HepG2 (cell line): ENCODE results near the gene MAEA. TPM values are rescaled to one million over a fixed set of nuclear protein-coding genes. Genes with fewer than 3 reads are reported as not detected.
A peak's percentile ranks its signal among the peaks of the same experiment; 100 is the strongest.

Experiments
- CAMTA2 ChIP-seq: sonication (generic); formaldehyde crosslinking; IDR thresholded peaks from 2 replicates; pipeline ENCODE4 v1.4.0; 2020; ENCODE audit warnings: mild to moderate bottlenecking, missing genetic modification reagents, borderline replicate concordance
- ISL2 ChIP-seq: sonication (generic); formaldehyde crosslinking; IDR thresholded peaks from 2 replicates; pipeline ENCODE4 v1.5.0; 2020; ENCODE audit warnings: missing genetic modification reagents
- KMT2A ChIP-seq: sonication (generic); formaldehyde crosslinking; IDR thresholded peaks from 2 replicates; pipeline ENCODE4 v1.4.0; 2020; ENCODE audit warnings: missing genetic modification reagents
- MNT ChIP-seq: fragments of 450-650 bp; IDR thresholded peaks from 2 replicates; pipeline ENCODE4 v1.6.1; 2016
- MYC ChIP-seq: sonication (generic); formaldehyde crosslinking; IDR thresholded peaks from 2 replicates; pipeline ENCODE4 v1.9.0; 2021; ENCODE audit warnings: missing genetic modification reagents, borderline replicate concordance
- NFRKB ChIP-seq: fragments of 450-650 bp; IDR thresholded peaks from 2 replicates; pipeline ENCODE4 v1.6.1; 2017
- ZFY ChIP-seq: sonication (generic); formaldehyde crosslinking; IDR thresholded peaks from 2 replicates; pipeline ENCODE4 v1.4.0; 2020; ENCODE audit warnings: missing genetic modification reagents
- ZNF136 ChIP-seq: sonication (generic); formaldehyde crosslinking; IDR thresholded peaks from 2 replicates; pipeline ENCODE4 v1.8.1; 2022; ENCODE audit warnings: low read depth, mild to moderate bottlenecking, moderate library complexity, missing genetic modification reagents
- ZNF326 ChIP-seq: sonication (generic); formaldehyde crosslinking; IDR thresholded peaks from 2 replicates; pipeline ENCODE4 v1.4.0; 2020; ENCODE audit warnings: missing genetic modification reagents, borderline replicate concordance
- ZNF335 ChIP-seq: sonication (generic); formaldehyde crosslinking; IDR thresholded peaks from 2 replicates; pipeline ENCODE4 v1.4.0; 2020; ENCODE audit warnings: missing genetic modification reagents
- ZNF441 ChIP-seq: sonication (generic); formaldehyde crosslinking; IDR thresholded peaks from 2 replicates; pipeline ENCODE4 v1.7.0; 2021; ENCODE audit warnings: missing genetic modification reagents, borderline replicate concordance
- polyA plus RNA-seq, 8 experiments: library from polyadenylated mRNA; depleted of rRNA in 3 of 8; stranded (reverse) in 7 of 8; unstranded in 1 of 8; fragments of >200 nt; fragmentation: Illumina TruSeq in 4 of 8; extraction: Trizol in 4 of 8; gene quantifications; 2 replicates each; pipeline versions ENCODE4 v1.2.1 to v1.2.3, GENCODE V29; 2011 to 2016; ENCODE audit warnings: low read depth in 4 of 8, missing spikeins in 1 of 8, mixed read lengths in 1 of 8; ENCODE audit not compliant: insufficient read depth in 1 of 8
- total RNA-seq, 5 experiments: library from RNA; depleted of rRNA; stranded (reverse); fragments of >200 nt; fragmentation: Illumina TruSeq; extraction: Trizol; gene quantifications; 2 replicates each; pipeline ENCODE4 v1.2.3, GENCODE V29; 2016; ENCODE audit warnings: low read depth in 1 of 5
- TF ChIP-seq, protein P1 (sequence below), 2 experiments: sonication (generic) in 1 of 2; formaldehyde crosslinking in 1 of 2; IDR thresholded peaks; 2 replicates each; pipeline versions ENCODE4 v1.6.1 to v1.9.0; 2014 to 2022; ENCODE audit warnings: antibody characterized with exemption in 1 of 2, borderline replicate concordance in 1 of 2, inconsistent platforms in 1 of 2, low read depth in 1 of 2, missing genetic modification reagents in 1 of 2
- TF ChIP-seq, protein P2 (sequence below): IDR thresholded peaks from 2 replicates; pipeline ENCODE4 v1.6.1; 2018; ENCODE audit warnings: missing genetic modification reagents, mild to moderate bottlenecking, missing compliant biosample characterization
- TF ChIP-seq, protein P3 (sequence below): sonication (generic); formaldehyde crosslinking; IDR thresholded peaks from 2 replicates; pipeline ENCODE4 v1.8.0; 2022; ENCODE audit warnings: missing genetic modification reagents, mild to moderate bottlenecking, moderate library complexity, borderline replicate concordance
- TF ChIP-seq, protein P4 (sequence below): sonication (generic); formaldehyde crosslinking; IDR thresholded peaks from 2 replicates; pipeline ENCODE4 v1.5.1; 2020; ENCODE audit warnings: missing genetic modification reagents, mild to moderate bottlenecking, borderline replicate concordance

The MAEA gene
- total and polyA plus RNA-seq, 2 of the 13 experiments (the other 11 are each of a cell fraction or from before 2014, with no cell fraction given) = 52.0 to 57.1 TPM

GRCh38 chr4:1289207-1290164 is at the start of gene MAEA (continued):
- TF ChIP-seq, protein P1, sequence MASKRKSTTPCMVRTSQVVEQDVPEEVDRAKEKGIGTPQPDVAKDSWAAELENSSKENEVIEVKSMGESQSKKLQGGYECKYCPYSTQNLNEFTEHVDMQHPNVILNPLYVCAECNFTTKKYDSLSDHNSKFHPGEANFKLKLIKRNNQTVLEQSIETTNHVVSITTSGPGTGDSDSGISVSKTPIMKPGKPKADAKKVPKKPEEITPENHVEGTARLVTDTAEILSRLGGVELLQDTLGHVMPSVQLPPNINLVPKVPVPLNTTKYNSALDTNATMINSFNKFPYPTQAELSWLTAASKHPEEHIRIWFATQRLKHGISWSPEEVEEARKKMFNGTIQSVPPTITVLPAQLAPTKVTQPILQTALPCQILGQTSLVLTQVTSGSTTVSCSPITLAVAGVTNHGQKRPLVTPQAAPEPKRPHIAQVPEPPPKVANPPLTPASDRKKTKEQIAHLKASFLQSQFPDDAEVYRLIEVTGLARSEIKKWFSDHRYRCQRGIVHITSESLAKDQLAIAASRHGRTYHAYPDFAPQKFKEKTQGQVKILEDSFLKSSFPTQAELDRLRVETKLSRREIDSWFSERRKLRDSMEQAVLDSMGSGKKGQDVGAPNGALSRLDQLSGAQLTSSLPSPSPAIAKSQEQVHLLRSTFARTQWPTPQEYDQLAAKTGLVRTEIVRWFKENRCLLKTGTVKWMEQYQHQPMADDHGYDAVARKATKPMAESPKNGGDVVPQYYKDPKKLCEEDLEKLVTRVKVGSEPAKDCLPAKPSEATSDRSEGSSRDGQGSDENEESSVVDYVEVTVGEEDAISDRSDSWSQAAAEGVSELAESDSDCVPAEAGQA (IDR thresholded peaks at IDR 0.05; ENCODE audit: low read depth) = peak; percentile 63; the same call in 1 of the 2 replicates
- TF ChIP-seq, protein P1 (CRISPR knock-in tag; IDR thresholded peaks at IDR 0.05; ENCODE audit: borderline replicate concordance) = no peak
- TF ChIP-seq KMT2A (CRISPR knock-in tag) (peak; percentile 81), ZNF326 (CRISPR knock-in tag) (no peak), ISL2 (CRISPR knock-in tag) (peak; percentile 14; the same call in 1 of the 2 replicates), CAMTA2 (CRISPR knock-in tag) (0 out of 2 replicates have a peak, but pooled peaks have one; percentile 62), NFRKB (no peak), ZNF441 (0 out of 2 replicates have a peak, but pooled peaks have one; percentile 14), ZNF335 (CRISPR knock-in tag) (0 out of 2 replicates have a peak, but pooled peaks have one; percentile 20), ZFY (CRISPR knock-in tag) (peak; percentile 87), MNT (peak; percentile 76), MYC (CRISPR knock-in tag) (peak; percentile 60; the same call in 1 of the 2 replicates), ZNF136 (CRISPR knock-in tag) (0 out of 2 replicates have a peak, but pooled peaks have one; percentile 49)
- TF ChIP-seq, protein P2, sequence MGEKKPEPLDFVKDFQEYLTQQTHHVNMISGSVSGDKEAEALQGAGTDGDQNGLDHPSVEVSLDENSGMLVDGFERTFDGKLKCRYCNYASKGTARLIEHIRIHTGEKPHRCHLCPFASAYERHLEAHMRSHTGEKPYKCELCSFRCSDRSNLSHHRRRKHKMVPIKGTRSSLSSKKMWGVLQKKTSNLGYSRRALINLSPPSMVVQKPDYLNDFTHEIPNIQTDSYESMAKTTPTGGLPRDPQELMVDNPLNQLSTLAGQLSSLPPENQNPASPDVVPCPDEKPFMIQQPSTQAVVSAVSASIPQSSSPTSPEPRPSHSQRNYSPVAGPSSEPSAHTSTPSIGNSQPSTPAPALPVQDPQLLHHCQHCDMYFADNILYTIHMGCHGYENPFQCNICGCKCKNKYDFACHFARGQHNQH (CRISPR knock-in tag) = peak; percentile 71; the same call in 1 of the 2 replicates
- TF ChIP-seq, protein P3, sequence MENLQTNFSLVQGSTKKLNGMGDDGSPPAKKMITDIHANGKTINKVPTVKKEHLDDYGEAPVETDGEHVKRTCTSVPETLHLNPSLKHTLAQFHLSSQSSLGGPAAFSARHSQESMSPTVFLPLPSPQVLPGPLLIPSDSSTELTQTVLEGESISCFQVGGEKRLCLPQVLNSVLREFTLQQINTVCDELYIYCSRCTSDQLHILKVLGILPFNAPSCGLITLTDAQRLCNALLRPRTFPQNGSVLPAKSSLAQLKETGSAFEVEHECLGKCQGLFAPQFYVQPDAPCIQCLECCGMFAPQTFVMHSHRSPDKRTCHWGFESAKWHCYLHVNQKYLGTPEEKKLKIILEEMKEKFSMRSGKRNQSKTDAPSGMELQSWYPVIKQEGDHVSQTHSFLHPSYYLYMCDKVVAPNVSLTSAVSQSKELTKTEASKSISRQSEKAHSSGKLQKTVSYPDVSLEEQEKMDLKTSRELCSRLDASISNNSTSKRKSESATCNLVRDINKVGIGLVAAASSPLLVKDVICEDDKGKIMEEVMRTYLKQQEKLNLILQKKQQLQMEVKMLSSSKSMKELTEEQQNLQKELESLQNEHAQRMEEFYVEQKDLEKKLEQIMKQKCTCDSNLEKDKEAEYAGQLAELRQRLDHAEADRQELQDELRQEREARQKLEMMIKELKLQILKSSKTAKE (CRISPR knock-in tag) = 0 out of 2 replicates have a peak, but pooled peaks have one; percentile 27
- TF ChIP-seq, protein P4, sequence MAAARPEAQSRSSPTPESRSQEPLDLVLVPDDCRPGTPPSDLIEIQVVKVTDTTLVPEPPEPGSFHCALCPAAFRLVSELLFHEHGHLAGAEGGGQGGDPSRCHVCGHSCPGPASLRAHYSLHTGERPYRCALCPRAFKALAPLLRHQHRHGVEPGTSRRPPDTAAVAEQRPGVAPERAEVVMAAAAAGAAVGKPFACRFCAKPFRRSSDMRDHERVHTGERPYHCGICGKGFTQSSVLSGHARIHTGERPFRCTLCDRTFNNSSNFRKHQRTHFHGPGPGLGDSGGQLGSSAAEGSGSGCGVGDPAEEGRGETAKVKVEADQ (CRISPR knock-in tag) = peak; percentile 41; the same call in 1 of the 2 replicates
